Activated T-helper 1 cell treated with anti-CD3 and anti-CD28 coated beads, Interleukin-2, amount 50 U/mL, for 16 hours (primary cell): Measurements from ENCODE around the gene NCKAP5.

ENCODE experiments used
- DNase-seq, 2 donors: peaks; one replicate each; pipeline ENCODE4 v3.0.0-alpha.2; 2020; ENCODE audit warnings: low read depth in 1 of 2, low spot score in 1 of 2

Gene NCKAP5

DNA sequence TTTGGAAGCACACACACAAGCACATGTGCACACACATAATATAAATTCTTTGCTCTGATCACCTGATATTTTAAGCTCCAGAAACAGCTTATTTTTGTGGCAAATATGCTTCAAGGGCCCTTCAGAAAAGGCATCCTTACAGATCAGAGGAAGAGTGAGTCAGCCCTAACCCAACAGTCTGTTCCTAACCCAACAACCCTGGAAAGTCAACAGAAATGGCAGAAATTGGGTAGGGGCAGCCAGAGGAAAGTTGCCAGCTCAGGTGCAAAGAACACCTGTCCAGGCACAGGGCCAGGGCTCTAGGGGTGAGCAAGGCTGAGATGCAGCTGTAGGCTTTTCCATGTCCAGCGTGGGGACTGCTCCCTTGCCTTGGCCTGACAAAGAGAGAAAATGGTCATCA lies 6.4 kb upstream of the NCKAP5 start:
- no peak for DNase-seq

- no peak for DNase-seq
Observed at GRCh38 chr2:133574186-133574585, 5.9 kb upstream of the NCKAP5 start.

GRCh38 chr2:133573491-133574162 lies 5.4 kb upstream of the NCKAP5 start:
- DNase-seq: no peak

DNA sequence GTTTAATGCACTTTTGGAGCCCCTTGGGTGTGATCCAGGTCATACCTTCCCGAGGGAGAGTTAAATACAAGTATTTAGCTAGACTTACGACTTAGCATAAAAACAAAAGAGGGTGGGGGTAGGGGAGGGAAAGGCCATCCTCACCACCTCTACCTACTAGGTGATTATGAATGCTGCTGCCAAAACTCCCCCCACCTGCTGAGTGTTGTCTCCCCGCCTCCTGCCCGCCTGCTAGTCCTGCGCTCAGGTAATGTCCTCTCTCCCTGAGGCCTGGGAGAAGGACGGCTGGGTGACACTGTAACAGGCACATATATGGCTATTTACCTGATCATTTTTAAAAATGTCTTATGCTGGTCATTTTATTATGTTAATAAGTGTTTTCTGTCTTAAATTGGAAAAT lies 3.0 kb upstream of the NCKAP5 start:
- DNase-seq: no peak

DNA sequence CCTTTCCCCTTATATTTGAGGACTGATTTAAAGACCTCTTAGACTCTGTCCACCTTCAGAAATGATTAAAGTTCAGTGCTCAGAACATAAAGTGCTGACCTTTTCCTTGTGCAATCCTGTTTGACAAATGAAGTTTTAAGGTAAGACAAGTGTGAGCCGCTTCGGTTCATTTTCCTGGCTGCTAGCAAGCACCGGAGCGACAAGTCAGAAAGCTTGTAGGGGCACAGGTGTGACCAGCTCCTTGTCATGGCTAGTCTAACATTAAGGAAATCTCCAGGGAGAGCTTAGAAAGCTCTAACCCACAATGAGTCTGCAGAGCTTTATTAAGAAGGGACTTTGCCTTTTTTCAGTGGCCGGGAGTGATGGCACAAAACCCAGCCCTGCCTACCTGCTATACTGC lies 2.3 kb upstream of the NCKAP5 start:
- no peak for DNase-seq

DNA sequence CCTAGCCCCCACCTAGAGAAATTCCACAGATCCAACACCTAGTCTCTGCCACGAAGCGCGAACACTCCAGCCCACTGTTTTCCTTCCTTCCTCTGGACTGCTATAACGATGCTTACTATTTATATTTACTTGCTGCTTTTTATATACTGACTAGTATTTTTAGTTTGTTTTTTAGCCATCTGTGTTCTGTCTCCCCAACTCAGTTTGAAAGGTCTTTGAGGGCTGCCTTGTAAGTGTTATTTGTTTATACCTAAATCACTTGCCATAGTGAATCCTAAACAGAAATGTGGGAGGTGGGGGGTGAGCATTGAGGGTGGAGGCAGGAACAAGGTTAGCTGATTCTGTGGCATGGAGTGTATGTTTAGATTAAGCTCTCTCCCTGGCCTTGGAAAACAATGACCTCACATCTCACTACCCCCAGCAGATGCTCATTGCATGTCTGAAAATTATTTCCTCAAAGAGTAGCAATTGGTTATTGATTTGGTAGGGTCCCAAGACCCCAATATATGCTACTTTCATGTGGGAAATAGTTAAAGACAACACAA lies 1.1 kb upstream of the NCKAP5 start:
- no peak for DNase-seq

GRCh38 chr2:133568598-133568997 lies 335 bp upstream of the NCKAP5 start:
- no peak for DNase-seq

DNA sequence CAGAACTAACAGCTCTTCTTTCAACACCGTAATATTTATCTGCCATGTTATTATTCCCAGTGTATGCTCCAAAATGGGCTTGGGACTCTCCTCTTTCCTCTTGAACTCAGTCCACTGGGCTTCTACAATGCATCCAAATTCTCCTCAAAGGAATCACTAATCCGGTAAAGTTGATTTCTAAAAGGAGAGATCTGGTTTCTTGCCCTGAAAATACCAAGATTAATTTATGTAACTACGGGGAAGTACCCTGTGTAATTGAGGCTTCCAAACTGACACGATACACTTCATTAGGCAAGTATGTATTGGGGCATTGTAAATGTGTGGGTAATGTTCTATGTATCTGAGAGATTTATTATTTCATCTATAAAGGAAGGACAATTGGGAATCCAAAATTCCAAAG lies 5.7 kb downstream of the NCKAP5 start:
- DNase-seq: no peak

DNA sequence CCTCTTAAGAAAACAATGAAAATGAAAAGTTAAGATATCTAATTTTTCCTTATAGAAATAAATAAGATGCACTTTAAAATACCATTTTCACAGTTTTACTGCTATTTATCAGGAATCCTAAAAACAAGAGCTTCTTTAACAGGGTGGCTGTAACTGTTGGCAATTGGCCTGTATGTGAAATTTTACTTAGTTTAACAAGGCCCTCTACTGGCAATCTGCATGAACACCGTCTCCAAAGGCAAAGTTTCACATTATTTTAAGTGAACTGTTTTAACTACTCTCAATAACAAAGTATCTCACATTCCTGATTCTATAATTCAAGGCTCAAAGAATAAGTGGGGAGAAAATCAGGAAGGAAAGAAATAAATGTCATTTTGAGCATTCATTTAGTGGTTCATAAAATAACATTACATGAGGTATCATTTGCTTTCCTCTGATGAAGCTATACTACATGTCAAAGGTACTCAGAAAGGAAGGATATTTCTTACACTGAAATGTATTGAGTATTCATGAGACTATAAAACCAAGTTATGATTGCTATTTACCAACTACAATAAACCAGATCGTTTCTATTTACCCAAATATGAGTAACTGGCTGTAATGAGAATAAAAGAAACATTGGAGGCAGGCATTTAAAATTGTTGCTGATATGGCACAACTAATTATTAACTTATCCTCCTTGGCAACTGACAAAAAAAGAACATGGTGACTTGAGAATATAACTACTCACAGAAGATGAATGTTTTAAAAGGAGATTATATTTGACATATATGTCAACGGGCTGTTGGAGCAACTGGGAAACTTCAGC lies 7.0 kb downstream of the NCKAP5 start:
- DNase-seq: no peak

- no peak for DNase-seq
Observed at GRCh38 chr2:133557614-133558013, 10.6 kb downstream of the NCKAP5 start.

- DNase-seq: no peak
Observed at GRCh38 chr2:133553838-133554408, 14.3 kb downstream of the NCKAP5 start.

GRCh38 chr2:133553251-133553650 lies 15.0 kb downstream of the NCKAP5 start:
- DNase-seq: no peak

- no peak for DNase-seq
Observed at GRCh38 chr2:133552821-133553220, 15.4 kb downstream of the NCKAP5 start.

DNA sequence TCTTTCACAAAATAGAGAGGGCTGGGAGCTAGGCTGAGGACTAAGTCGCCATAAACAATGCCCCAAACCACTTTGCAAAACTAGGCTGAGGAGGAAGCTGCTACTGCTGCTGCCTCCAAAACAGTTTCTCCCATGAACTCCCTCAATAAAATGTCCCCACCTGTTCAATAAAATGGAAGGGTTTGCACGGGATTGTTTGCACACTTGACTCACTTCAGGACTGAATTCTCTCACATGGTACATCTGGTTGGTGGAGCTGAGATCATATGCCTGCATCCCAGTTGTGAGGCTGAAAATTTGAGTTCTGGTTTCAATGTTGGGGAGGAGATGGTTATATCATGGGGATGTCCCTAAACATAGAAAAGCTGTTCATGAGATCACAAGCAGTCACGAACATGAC lies 26.5 kb downstream of the NCKAP5 start:
- DNase-seq: no peak

DNA sequence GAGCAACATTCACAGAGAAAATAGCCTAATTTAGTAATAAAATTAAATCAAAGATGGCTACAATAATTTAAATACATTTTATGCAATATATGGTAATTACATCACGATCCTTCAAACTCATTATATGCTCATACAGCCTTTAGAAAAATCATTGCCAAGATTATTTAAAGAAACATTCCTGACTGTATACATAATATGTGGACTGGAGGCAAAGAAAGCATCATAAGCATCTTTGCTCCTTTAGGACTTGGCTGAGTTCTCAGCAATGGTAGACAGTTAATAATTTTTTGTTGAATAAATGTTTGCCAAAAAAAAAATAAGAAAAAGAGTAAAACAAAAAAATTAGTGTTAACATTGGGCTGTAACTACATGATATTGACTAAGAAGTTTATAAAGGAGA lies 26.9 kb downstream of the NCKAP5 start:
- no peak for DNase-seq

DNA sequence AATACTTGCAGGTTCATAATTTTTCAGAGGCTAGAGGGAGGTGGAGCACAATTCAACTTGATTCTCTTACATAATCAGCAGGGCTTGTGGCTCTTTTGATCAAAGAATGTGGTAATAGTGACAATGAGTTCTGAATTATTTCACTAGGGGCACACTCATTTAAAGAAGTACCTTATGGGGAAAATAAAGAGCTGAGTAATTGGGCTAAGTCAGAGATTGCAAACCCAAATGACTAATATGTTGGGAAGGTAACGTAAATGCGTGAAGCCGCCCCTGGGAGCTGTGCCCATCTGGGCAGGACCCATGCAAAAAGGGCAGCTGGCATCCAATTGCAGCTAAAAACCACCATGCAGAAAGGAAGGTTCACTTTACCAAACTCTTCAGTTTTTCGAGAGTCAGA lies 35.3 kb downstream of the NCKAP5 start:
- no peak for DNase-seq

DNA sequence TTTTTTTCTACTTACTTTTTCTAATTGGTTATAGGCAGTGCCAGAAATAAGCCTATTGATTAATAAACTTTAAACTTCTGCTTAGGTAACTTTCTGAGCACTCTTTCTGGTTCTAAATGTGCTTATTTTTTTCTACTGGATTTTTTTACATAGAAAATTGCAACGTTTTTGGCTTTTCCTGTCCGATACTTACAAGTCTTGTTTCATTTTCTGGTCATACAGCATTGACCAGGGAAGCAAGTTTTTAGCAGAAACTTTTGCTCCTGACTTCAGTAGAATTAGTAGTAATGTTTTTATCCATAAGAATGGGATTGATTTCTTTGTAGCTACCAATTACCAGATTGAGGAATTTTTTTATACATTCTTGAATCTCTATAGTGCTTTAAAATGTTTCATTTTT lies 36.9 kb downstream of the NCKAP5 start:
- DNase-seq: no peak

GRCh38 chr2:133530645-133531044 lies 37.6 kb downstream of the NCKAP5 start:
- no peak for DNase-seq

DNA sequence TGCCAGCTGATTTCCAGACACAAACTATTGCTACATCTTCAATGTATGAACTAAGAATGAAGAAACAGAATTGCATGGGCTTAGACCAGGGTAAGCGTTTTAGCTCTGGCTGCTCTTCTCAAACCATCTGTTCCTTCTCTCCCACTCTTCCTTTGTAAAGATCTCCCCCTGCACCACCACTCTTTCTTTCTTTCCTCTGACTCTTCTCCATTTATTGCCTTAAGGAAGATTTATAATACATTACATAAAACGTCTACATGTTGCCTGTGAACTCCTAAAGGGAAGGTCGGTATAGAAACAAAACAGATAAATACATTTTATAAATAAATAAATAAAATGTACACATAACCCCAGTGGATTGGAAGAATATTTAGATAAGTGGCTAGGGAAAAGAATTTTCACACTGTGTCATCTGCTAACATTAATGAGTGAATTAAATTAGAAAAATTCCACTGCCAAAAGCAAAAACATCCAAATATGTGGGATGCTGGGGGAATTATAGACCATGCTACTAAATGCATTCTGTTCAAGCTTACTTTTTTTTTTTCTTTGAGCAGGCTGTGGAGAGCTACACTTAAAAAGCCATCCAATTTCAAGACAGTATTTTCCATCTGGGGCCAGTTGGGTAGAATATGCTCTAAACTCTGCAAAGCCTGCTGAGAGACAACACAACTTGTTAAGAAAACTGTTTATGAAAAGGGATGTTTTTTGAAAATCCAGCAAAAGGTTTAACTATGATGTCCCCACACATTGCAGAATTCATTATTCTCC lies 41.5 kb downstream of the NCKAP5 start:
- DNase-seq: no peak

DNA sequence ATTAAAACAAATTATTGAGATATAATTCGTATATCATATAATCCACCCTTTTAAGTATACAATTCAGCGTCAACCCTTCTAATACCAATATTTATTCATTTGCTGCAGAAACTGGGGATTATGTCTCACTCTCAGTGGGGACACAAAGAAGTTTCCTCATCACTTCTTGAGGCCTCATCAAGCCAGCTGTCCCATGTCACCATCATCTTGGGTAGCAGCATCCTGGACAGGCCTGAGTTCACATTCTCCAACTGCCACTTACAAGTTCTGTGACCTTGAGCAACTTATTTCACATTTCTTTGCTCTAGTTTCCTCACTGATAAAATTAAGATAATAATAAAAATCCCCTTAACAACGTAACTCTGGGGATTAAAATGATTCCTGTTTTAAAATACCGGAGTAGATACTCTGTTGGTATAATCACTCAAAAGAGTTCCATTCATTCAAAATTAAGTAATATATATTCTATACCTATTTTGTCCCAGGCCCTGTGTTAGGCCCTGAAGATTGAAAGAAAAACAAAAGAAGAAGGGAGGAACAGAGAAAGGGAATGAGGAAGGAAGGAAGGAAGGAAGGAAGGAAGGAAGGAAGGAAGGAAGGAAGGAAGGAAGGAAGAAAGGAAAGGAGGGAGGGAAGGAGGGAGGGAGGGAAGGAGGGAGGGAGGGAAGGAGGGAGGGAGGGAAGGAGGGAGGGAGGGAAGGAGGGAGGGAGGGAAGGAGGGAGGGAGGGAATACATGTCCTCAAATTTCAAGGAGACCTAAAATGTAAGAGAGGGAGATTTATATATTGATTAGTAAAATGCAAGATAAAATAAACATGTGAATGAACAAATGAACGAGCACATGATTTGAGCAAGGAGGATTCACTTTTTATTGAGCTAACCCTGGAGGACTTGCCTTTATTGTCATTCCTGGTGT lies 42.4 kb downstream of the NCKAP5 start:
- DNase-seq: no peak
